Esophagus (tissue), 2 donors: ENCODE results near the gene A3GALT2. TPM values are rescaled to one million over a fixed set of nuclear protein-coding genes. Genes with fewer than 3 reads are reported as not detected.

Source experiments
- H3K27ac ChIP-seq, 2 donors: one replicate each; pipeline ENCODE4 v1.5.1; 2013; ENCODE audit warnings: low read depth in 2 of 2, mild to moderate bottlenecking in 2 of 2, inconsistent platforms in 1 of 2, low read length in 1 of 2, moderate library complexity in 1 of 2
- H3K27me3 ChIP-seq, 2 donors: one replicate each; pipeline ENCODE4 v1.6.1; 2013; ENCODE audit warnings: low read length in 2 of 2, control low read depth in 1 of 2, mild to moderate bottlenecking in 1 of 2; ENCODE audit not compliant: insufficient read depth in 2 of 2, control insufficient read depth in 1 of 2
- H3K36me3 ChIP-seq, 2 donors: one replicate each; pipeline ENCODE4 v1.6.1; 2013; ENCODE audit warnings: low read length in 1 of 2; ENCODE audit not compliant: control insufficient read depth in 2 of 2, insufficient read depth in 2 of 2
- H3K4me1 ChIP-seq, 2 donors: one replicate each; pipeline ENCODE4 v1.6.1; 2013; ENCODE audit warnings: low read length in 1 of 2; ENCODE audit not compliant: control insufficient read depth in 2 of 2, insufficient read depth in 2 of 2
- H3K4me3 ChIP-seq, 2 donors: one replicate each; pipeline ENCODE4 v1.5.1; 2013; ENCODE audit warnings: low read length in 2 of 2, mild to moderate bottlenecking in 2 of 2, low read depth in 1 of 2, moderate library complexity in 1 of 2
- H3K9me3 ChIP-seq, 2 donors: one replicate each; pipeline ENCODE4 v1.6.1; 2013; ENCODE audit warnings: mild to moderate bottlenecking in 2 of 2, low read depth in 1 of 2, low read length in 1 of 2, moderate library complexity in 1 of 2; ENCODE audit not compliant: control insufficient read depth in 2 of 2, insufficient read depth in 1 of 2
- WGBS, 2 donors: extraction: QIAGEN DNeasy Blood & Tissue Kit; methylation state at CpG; one replicate each; pipeline ENCODE4 v1.1.7; 2013; 5-methylcytosine and 5-hydroxymethylcytosine counted together
- polyA plus RNA-seq, 2 donors: library from polyadenylated mRNA; stranded (reverse); fragments of 200-250 nt; gene quantifications; one replicate each; pipeline ENCODE4 v1.2.3, GENCODE V29; 2013
- donor health status: healthy with polysubstance abuse.
- donor health status: Bipolar disorder and iron deficiency.

Gene A3GALT2
- polyA plus RNA-seq, 2 donors = 0.04 TPM; not detected in 1

DNA sequence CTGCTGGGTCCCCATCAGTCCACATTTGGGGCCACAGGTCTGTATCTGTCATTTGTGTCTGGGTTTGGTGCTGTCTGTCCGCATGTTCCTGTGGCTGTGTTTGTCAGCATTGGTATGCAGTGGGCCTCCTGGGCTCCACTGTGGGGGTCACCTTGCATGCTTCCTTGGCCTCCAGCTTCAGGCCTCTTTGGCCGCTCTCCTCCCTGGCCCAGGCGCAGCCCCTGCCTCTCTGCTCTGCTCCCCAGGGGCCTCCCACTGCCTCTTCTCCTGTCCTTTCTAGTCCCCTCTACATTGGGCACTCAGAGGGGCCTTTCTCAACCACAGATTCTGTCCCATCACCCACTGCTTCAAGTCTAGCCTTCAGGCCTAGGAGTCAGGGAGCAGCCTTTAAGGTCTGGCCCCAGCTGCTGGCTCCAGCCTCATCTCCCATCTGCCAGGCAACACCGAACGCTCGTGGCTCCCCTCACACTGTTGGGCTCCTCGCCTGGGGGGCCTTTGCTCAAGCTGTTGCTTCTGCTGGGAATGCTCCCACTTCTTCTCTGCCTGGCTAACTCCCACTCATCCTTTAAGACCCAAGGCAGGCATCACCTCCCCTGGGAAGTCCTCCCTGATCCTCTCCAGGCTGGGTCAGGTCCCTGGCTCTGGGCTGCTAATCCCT lies 50.0 kb downstream of the A3GALT2 start:
- H3K9me3 ChIP-seq = no peaks in the 10 kb centered on the region
- peaks cover 5 to 7% of the 10 kb centered on the region in 2 donors for H3K4me1 ChIP-seq
- WGBS, 2 donors = 84 to 91% methylated on average over 7 of the region's 7 CpGs
- H3K4me3 ChIP-seq = no peak overlapping the region
- H3K36me3 ChIP-seq = peaks cover 0 to 1% of the 10 kb centered on the region in 2 donors
- no peak overlapping the region for H3K27ac ChIP-seq
- no peaks in the 10 kb centered on the region for H3K27me3 ChIP-seq

DNA sequence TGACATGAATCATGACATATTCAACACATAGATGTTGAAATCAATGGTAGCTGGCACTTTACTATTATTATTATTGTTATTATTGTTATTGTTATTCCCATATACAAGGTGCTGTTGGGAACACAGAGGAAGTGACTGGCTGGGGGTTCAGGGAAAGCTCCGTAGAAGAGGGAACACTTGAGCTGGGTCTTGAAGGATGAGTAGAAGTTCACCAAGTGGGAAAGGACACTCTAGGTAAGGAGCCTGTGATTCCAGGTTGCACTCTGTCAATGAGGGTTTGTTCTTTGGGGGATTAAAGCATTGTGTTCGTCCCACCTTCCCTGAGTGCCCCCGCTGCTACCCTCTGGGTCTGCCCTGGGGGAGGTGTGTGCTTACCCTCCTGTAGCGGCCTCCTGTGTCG lies 50.5 kb downstream of the A3GALT2 start:
- Histone ChIP-seq H3K36me3 (peaks cover 0 to 4% of the 10 kb centered on the region in 2 donors), H3K27me3 (no peaks in the 10 kb centered on the region), H3K4me3 (no peak overlapping the region), H3K9me3 (no peaks in the 10 kb centered on the region), H3K27ac (no peak overlapping the region), H3K4me1 (peaks cover 5 to 10% of the 10 kb centered on the region in 2 donors)
- WGBS, 2 donors = 92 to 93% methylated on average over 5 of the region's 5 CpGs

DNA sequence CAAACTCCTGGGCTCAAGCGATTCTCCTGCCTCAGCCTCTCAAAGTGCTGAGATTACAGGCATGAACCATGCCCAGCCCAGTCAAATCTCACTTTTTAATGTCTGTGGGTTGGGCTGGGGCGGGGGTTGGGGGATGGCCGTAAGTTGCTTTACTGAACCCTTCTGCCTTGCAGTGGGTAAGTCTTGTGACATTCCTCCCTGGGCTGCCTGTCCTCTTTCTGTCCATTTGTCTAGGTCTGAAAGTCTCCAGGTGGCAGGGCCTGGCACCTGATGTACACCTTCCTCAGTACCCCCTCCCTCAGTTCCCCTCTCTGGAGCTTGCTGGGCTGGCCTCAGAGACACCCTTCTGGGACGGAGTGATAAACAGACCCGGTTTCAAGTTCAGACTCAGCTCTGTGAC lies 51.3 kb downstream of the A3GALT2 start:
- Histone ChIP-seq H3K36me3 (peaks cover 0 to 4% of the 10 kb centered on the region in 2 donors), H3K4me1 (peaks cover 5 to 10% of the 10 kb centered on the region in 2 donors)

DNA sequence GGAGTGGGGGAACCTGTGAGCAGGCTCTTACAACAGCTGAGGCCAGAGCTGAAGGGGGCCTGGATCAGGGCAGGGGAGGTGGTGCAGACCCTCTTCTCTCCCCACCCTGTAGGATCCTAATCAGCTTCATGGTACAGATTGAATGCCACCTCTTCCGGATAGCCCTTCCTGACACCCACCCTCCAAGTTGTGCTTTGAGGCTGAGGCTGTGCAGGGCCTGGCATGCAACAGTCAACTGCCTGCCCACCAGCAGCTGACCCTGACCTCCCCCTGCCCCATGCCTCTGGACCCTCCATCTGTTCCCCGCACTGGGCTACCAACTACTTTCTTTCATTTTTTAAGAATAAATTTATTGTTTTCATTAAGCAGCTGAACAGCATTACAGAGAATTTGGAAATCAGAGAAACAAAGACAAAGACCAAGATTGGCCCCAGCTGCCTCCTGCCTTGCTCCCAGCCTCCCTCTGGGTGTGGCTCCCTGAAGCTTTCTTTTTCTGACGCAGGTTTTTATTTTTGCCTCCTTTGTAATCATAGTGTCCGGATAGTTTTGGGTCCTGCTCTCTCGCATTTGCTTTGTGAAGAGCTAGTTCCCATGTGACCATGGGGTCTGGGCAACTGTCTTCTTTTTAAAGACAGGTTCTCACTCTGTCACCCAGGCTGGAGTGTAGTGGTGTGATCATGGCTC lies 51.8 kb downstream of the A3GALT2 start:
- Histone ChIP-seq H3K4me3 (no peak overlapping the region), H3K36me3 (peaks cover 0 to 4% of the 10 kb centered on the region in 2 donors), H3K9me3 (no peaks in the 10 kb centered on the region), H3K27me3 (no peaks in the 10 kb centered on the region), H3K4me1 (peaks cover 5 to 10% of the 10 kb centered on the region in 2 donors), H3K27ac (peak overlapping the region; percentile 7 to 51)
- WGBS, 2 donors = 58 to 65% methylated on average over 5 of the region's 5 CpGs

More for the DNA sequence above, 51.3 kb downstream of the A3GALT2 start:
- Histone ChIP-seq H3K9me3 (no peaks in the 10 kb centered on the region), H3K27me3 (no peaks in the 10 kb centered on the region), H3K4me3 (no peak overlapping the region), H3K27ac (no peak overlapping the region)
- WGBS, 2 donors = 71 to 81% methylated on average over 5 of the region's 5 CpGs

DNA sequence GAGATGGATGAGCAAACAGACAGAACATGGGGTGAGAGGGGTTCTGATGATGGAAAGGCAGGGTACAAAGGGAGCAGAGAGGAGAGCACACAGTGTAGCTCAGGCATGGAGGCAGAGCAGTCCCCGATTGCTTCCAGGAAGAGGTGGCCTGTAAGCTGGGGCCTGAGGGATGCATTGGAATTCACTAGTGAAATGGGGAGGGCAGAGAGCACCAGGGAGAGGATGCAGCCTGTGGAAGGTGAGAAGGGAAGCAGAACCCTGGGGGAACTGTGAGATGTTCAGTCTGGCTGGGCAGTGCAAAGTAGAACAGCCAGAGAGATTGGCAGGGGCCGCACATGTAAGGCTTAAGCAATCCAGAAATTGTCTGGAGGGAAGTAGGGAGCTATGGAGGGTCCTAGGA lies 52.4 kb downstream of the A3GALT2 start:
- H3K9me3 ChIP-seq = no peaks in the 10 kb centered on the region
- WGBS, 2 donors = 77 to 83% methylated on average over 2 of the region's 2 CpGs
- no peak overlapping the region for H3K4me3 ChIP-seq
- H3K36me3 ChIP-seq = peaks cover 0 to 4% of the 10 kb centered on the region in 2 donors
- peaks cover 5 to 10% of the 10 kb centered on the region in 2 donors for H3K4me1 ChIP-seq
- peak overlapping the region in 1 of 2 donors; percentile 51 for H3K27ac ChIP-seq
- no peaks in the 10 kb centered on the region for H3K27me3 ChIP-seq

DNA sequence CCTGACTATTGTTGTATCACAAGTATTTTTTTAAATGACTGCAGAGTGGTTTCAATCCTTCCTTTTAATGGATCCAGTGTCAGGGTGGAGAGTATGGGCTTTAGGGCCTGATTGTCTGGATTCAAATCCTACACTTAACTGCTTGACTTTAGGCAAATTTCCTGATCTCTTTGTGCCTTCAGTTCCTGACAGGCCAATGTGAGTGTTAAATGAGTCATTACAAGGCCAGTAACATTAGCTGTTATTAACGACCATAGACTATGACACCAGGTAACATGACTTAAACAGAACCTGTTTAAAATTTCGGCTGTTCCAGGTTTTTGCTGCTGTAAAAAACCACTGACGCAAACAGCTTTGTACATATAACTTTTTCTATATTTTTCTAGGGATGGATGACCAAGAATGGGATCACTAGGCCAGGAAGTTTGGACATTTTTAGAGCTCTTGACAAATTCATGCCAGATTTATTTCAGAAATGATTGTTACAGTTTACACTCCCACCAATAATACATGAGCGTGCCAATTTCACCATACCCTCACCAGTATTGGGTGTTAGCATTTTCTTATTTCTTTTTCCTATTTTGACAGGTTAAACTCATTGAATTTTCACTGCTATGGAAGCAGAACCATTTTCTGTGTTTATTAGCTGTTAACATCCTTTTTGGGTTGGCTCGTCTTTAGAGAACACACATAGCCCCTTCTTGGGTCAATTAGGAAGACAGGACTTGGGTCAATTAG lies 53.3 kb downstream of the A3GALT2 start:
- peaks cover 0 to 7% of the 10 kb centered on the region in 2 donors for H3K36me3 ChIP-seq
- H3K27ac ChIP-seq = no peak overlapping the region
- no peaks in the 10 kb centered on the region for H3K27me3 ChIP-seq
- H3K4me1 ChIP-seq = peaks cover 5 to 11% of the 10 kb centered on the region in 2 donors
- no peak overlapping the region for H3K4me3 ChIP-seq
- WGBS, 2 donors = 75% methylated on average over 5 of the region's 5 CpGs
- no peaks in the 10 kb centered on the region for H3K9me3 ChIP-seq

DNA sequence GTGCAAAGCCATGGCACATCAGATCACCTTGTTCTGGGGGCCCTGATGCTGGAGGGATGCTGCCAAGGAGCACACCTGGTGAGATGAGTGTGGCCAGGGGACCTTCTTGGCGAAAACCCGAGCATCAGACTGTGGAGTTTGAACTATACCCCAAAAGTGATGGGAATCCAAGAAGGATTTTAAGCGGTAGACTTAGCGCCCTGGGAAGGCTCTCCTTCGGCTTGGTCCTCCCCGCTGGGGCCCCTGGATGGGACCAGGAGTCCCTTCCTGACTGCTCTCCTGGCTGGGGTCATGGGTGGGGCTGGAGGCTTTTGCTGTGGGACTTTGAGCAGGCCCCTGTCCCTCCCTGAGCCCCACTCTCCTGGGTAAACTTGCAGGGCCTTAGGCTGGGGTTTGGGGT lies 54.1 kb downstream of the A3GALT2 start:
- no peak overlapping the region for H3K4me3 ChIP-seq
- H3K4me1 ChIP-seq = peaks cover 5 to 11% of the 10 kb centered on the region in 2 donors
- no peaks in the 10 kb centered on the region for H3K27me3 ChIP-seq
- H3K9me3 ChIP-seq = no peaks in the 10 kb centered on the region
- WGBS, 2 donors = 90 to 92% methylated on average over 6 of the region's 6 CpGs
- no peak overlapping the region for H3K27ac ChIP-seq
- H3K36me3 ChIP-seq = peaks cover 0 to 7% of the 10 kb centered on the region in 2 donors

DNA sequence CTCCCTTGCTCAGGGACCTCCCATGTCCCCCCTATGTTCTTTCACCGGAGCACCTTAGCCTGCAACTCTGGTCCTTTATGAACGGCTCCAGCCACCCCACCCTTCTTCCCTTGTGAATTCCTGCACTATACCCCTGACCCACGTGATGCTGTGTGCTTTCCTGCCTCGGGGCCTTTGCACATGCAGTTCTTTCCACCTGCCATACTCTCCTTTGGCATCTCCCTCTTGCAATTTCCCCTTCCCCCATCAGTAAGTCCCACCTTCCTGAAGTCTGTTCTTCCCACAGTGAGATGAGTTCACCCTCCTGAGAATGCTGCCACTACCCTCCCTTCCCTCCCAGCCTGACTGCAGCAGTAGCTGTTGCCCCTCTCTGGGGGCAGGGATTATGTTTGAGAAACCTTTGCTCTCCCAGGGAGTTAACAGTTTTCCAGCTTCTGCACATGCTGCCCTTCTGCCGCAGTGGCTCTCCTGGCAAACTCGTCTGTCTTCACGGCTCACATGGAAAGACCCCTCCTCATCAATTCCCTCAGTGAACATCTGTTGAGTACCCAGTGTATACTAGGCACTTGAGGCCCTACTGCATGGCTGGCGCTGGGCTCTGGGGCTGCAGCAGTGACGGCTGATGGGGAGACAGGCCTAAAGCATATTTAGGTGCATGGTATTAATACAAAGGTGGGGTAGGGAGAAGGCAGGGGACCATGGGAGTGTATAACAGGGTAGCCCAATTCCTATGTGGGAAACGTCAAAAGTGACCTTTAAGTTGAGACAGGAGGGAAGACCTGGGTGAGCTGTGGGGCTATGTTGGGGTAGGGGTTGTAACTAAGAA lies 54.9 kb downstream of the A3GALT2 start:
- H3K27me3 ChIP-seq = no peaks in the 10 kb centered on the region
- H3K4me3 ChIP-seq = no peak overlapping the region
- peaks cover 5 to 11% of the 10 kb centered on the region in 2 donors for H3K4me1 ChIP-seq
- no peak overlapping the region for H3K27ac ChIP-seq
- H3K9me3 ChIP-seq = no peaks in the 10 kb centered on the region
- peaks cover 0 to 7% of the 10 kb centered on the region in 2 donors for H3K36me3 ChIP-seq
- WGBS, 2 donors = 81 to 86% methylated on average over 10 of the region's 10 CpGs
